Neural cell (in vitro differentiated cells): ENCODE results near the gene RAB42. TPM values are rescaled to one million over a fixed set of nuclear protein-coding genes. Genes with fewer than 3 reads are reported as not detected.
"Not testable (repeated sequence)": the region's sequence is repeated elsewhere in the genome, so short reads cannot be mapped to it uniquely, and the experiment has no call there.

ENCODE experiments used
- H2AFZ ChIP-seq: fragments of 200-600, 300-800 bp; sonication (generic), shearing (Covaris generic); 2 replicates; pipeline ENCODE4 v1.6.0; 2014; ENCODE audit warnings: low read depth, mild to moderate bottlenecking, antibody characterized with exemption, low read length, moderate library complexity
- H3F3A ChIP-seq: fragments of 200-600 bp; shearing (Covaris generic); 2 replicates; pipeline ENCODE4 v1.6.1; 2016; ENCODE audit warnings: mild to moderate bottlenecking, moderate library complexity, mixed read lengths, antibody characterized with exemption, low read length; ENCODE audit not compliant: insufficient read depth, poor library complexity, severe bottlenecking
- H3K27ac ChIP-seq: fragments of 200-600, 300-800 bp; sonication (generic), shearing (Covaris generic); 2 replicates; pipeline ENCODE4 v1.5.1; 2014; ENCODE audit warnings: mild to moderate bottlenecking, low read length, moderate library complexity
- H3K27me3 ChIP-seq: fragments of 300-800, 200-600 bp; sonication (generic), shearing (Covaris generic); 2 replicates; pipeline ENCODE4 v1.6.0; 2014; ENCODE audit warnings: mild to moderate bottlenecking, low read depth, low read length, moderate library complexity; ENCODE audit not compliant: insufficient read depth
- H3K36me3 ChIP-seq: fragments of 300-800, 200-600 bp; sonication (generic), shearing (Covaris generic); 2 replicates; pipeline ENCODE4 v1.5.1; 2014; ENCODE audit warnings: mild to moderate bottlenecking, antibody characterized with exemption, low read length, moderate library complexity; ENCODE audit not compliant: insufficient read depth
- H3K4me2 ChIP-seq: fragments of 300-800, 200-600 bp; sonication (generic), shearing (Covaris generic); 2 replicates; pipeline ENCODE4 v1.6.0; 2014; ENCODE audit warnings: mild to moderate bottlenecking, low read length
- H3K4me3 ChIP-seq: fragments of 300-800, 200-600 bp; sonication (generic), shearing (Covaris generic); 2 replicates; pipeline ENCODE4 v1.5.1; 2014; ENCODE audit warnings: mild to moderate bottlenecking, low read length, moderate library complexity
- H3K79me2 ChIP-seq: fragments of 200-600 bp; shearing (Covaris generic); replicated peaks from 2 replicates; pipeline ENCODE4 v1.6.0; 2014; ENCODE audit warnings: mild to moderate bottlenecking, low read length, moderate library complexity; ENCODE audit not compliant: insufficient read depth
- H3K9ac ChIP-seq: fragments of 300-800, 200-600 bp; sonication (generic), shearing (Covaris generic); 2 replicates; pipeline ENCODE4 v1.6.1; 2016; ENCODE audit warnings: mild to moderate bottlenecking, low read length, mixed read lengths
- H3K9me2 ChIP-seq: fragments of 200-600 bp; shearing (Covaris generic); 2 replicates; pipeline ENCODE4 v1.6.1; 2016; ENCODE audit warnings: mild to moderate bottlenecking, low read length, mixed read lengths; ENCODE audit not compliant: insufficient read depth
- H3K9me3 ChIP-seq: fragments of 200-600, 300-800 bp; sonication (generic), shearing (Covaris generic); 2 replicates; pipeline ENCODE4 v1.6.1; 2016; ENCODE audit warnings: mild to moderate bottlenecking, mixed run types, low read length, moderate library complexity, mixed read lengths
- H4K20me1 ChIP-seq: fragments of 200-600 bp; shearing (Covaris generic); 2 replicates; pipeline ENCODE4 v1.6.1; 2016; ENCODE audit warnings: mild to moderate bottlenecking, mixed run types; ENCODE audit not compliant: insufficient read depth
- EP300 ChIP-seq: fragments of 450-650 bp; conservative IDR thresholded peaks from 2 replicates; pipeline ENCODE4 v1.6.1; 2014; ENCODE audit warnings: antibody characterized with exemption, mild to moderate bottlenecking, moderate library complexity; ENCODE audit not compliant: poor library complexity, severe bottlenecking
- EZH2 ChIP-seq: fragments of 200-600, 300-800 bp; shearing (Covaris generic), sonication (generic); IDR thresholded peaks from 2 replicates; pipeline ENCODE4 v1.6.1; 2014; ENCODE audit warnings: antibody characterized with exemption, low read length, borderline replicate concordance, mild to moderate bottlenecking; ENCODE audit not compliant: insufficient read depth, poor library complexity, severe bottlenecking
- MXI1 ChIP-seq: fragments of 450-650 bp; conservative IDR thresholded peaks from 2 replicates; pipeline ENCODE4 v1.6.1; 2014; ENCODE audit warnings: antibody characterized with exemption, mild to moderate bottlenecking; ENCODE audit not compliant: poor library complexity, severe bottlenecking
- POLR2AphosphoS5 ChIP-seq: IDR thresholded peaks from 2 replicates; pipeline ENCODE4 v1.6.1; 2012
- RAD21 ChIP-seq: fragments of 450-650 bp; conservative IDR thresholded peaks from 2 replicates; pipeline ENCODE4 v1.6.1; 2014; ENCODE audit warnings: antibody characterized with exemption, mild to moderate bottlenecking, moderate library complexity
- SMC3 ChIP-seq: fragments of 450-650 bp; conservative IDR thresholded peaks from 2 replicates; pipeline ENCODE4 v1.6.1; 2014; ENCODE audit warnings: antibody characterized with exemption, mild to moderate bottlenecking, moderate library complexity; ENCODE audit not compliant: poor library complexity
- TAF1 ChIP-seq: IDR thresholded peaks from 2 replicates; pipeline ENCODE4 v1.6.1; 2012; ENCODE audit warnings: low read depth
- polyA plus RNA-seq: library from polyadenylated mRNA; depleted of rRNA; stranded (reverse); fragments of >200 nt; gene quantifications from 2 replicates; pipeline ENCODE4 v1.2.3, GENCODE V29; 2014
- TF ChIP-seq, protein P1 (sequence below): fragments of 450-650 bp; IDR thresholded peaks from 2 replicates; pipeline ENCODE4 v1.5.1; 2014; ENCODE audit warnings: antibody characterized with exemption, mild to moderate bottlenecking, moderate library complexity; ENCODE audit not compliant: poor library complexity, severe bottlenecking
- TF ChIP-seq, protein P2 (sequence below): IDR thresholded peaks from 2 replicates; pipeline ENCODE4 v1.6.1; 2012; ENCODE audit warnings: borderline replicate concordance

The RAB42 gene
- polyA plus RNA-seq, 1 donor from 2014 or later: not detected

DNA sequence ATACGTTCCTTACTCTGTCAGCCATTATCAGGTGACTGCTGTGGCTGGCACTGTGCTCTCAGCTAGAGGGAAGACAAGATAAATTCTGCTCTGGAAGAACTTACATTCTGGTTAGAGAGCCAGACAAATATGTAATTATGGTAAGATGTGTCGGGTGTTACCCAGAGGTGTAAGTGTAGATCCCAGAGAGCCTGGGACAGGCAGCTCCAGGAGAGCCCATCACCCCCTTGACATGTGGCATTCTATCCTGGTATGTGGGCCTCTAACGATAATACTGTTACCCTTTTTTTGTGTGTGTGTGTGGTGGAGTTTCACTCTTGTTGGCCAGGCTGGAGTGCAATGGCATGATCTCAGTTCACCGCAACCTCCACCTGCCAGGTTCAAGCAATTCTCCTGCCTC is 20.2 kb upstream of the RAB42 start:
- Histone ChIP-seq H3K36me3 (no peaks in the 10 kb centered on the region), H3F3A (no peaks in the 10 kb centered on the region), H4K20me1 (no peaks in the 10 kb centered on the region)

DNA sequence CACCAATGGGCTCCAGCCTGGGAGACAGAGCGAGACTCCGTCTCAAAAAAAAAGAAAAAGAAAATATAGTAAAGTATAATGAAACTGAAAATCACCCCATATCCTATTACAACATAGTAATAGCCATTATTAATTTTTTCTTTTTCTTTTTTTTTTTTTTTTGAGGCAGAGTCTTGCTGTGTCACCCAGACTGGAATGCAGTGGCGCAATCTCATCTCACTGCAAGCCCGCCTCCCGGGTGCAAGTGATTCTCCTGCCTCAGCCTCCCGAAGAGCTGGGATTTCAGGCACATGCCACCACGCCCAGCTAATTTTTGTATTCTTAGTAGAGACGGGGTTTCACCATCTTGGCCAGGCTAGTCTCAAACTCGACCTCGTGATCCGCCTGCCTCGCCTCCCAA is 19.2 kb upstream of the RAB42 start:
- H2AFZ ChIP-seq, H4K20me1 ChIP-seq, H3K36me3 ChIP-seq, H3K27ac ChIP-seq, H3K79me2 ChIP-seq, H3K9me3 ChIP-seq, H3K4me2 ChIP-seq, H3K27me3 ChIP-seq, H3K9me2 ChIP-seq, H3K4me3 ChIP-seq, H3K9ac ChIP-seq, H3F3A ChIP-seq: not testable (repeated sequence)

More for the DNA sequence above, 20.2 kb upstream of the RAB42 start:
- Histone ChIP-seq H3K27me3 (no peaks in the 10 kb centered on the region), H3K9ac (no peak overlapping the region), H3K4me2 (no peak overlapping the region), H3K4me3 (no peak overlapping the region), H2AFZ (no peak overlapping the region), H3K79me2 (no peaks in the 10 kb centered on the region), H3K9me3 (no peaks in the 10 kb centered on the region), H3K27ac (no peak overlapping the region), H3K9me2 (no peaks in the 10 kb centered on the region)
- TF ChIP-seq EZH2: no peak

DNA sequence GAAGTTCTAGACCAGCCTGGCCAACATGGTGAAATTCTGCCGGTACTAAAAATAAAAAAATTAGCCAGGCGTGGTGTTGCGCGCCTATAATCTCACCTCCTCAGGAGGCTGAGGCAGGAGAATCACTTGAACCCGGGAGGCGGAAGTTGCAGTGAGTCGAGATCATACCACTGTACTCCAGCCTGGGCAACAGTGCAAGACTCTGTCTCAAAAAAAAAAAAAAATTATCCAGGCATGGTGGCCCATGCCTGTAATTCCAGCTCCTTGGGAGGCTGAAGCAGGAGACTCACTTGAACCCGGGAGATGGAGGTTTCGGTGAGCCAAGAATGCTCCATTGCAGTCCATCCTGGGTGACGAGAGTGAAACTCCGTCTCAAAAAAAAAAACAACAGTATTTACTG is 18.5 kb upstream of the RAB42 start:
- Histone ChIP-seq H3K9ac (no peak overlapping the region), H4K20me1 (no peaks in the 10 kb centered on the region), H3K79me2 (no peaks in the 10 kb centered on the region), H3K9me3 (no peaks in the 10 kb centered on the region), H2AFZ (no peak overlapping the region), H3K27ac (no peak overlapping the region), H3F3A (no peaks in the 10 kb centered on the region), H3K27me3 (no peaks in the 10 kb centered on the region), H3K36me3 (no peaks in the 10 kb centered on the region), H3K4me3 (no peak overlapping the region), H3K4me2 (no peak overlapping the region), H3K9me2 (no peaks in the 10 kb centered on the region)
- TF ChIP-seq, protein P1, sequence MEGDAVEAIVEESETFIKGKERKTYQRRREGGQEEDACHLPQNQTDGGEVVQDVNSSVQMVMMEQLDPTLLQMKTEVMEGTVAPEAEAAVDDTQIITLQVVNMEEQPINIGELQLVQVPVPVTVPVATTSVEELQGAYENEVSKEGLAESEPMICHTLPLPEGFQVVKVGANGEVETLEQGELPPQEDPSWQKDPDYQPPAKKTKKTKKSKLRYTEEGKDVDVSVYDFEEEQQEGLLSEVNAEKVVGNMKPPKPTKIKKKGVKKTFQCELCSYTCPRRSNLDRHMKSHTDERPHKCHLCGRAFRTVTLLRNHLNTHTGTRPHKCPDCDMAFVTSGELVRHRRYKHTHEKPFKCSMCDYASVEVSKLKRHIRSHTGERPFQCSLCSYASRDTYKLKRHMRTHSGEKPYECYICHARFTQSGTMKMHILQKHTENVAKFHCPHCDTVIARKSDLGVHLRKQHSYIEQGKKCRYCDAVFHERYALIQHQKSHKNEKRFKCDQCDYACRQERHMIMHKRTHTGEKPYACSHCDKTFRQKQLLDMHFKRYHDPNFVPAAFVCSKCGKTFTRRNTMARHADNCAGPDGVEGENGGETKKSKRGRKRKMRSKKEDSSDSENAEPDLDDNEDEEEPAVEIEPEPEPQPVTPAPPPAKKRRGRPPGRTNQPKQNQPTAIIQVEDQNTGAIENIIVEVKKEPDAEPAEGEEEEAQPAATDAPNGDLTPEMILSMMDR: no peak
- TF ChIP-seq SMC3: no peak
- TF ChIP-seq POLR2AphosphoS5: no peak
- no peak for TF ChIP-seq TAF1
- no peak for TF ChIP-seq EZH2
- no peak for TF ChIP-seq RAD21
- no peak for TF ChIP-seq MXI1
- TF ChIP-seq EP300: no peak
- TF ChIP-seq, protein P2, sequence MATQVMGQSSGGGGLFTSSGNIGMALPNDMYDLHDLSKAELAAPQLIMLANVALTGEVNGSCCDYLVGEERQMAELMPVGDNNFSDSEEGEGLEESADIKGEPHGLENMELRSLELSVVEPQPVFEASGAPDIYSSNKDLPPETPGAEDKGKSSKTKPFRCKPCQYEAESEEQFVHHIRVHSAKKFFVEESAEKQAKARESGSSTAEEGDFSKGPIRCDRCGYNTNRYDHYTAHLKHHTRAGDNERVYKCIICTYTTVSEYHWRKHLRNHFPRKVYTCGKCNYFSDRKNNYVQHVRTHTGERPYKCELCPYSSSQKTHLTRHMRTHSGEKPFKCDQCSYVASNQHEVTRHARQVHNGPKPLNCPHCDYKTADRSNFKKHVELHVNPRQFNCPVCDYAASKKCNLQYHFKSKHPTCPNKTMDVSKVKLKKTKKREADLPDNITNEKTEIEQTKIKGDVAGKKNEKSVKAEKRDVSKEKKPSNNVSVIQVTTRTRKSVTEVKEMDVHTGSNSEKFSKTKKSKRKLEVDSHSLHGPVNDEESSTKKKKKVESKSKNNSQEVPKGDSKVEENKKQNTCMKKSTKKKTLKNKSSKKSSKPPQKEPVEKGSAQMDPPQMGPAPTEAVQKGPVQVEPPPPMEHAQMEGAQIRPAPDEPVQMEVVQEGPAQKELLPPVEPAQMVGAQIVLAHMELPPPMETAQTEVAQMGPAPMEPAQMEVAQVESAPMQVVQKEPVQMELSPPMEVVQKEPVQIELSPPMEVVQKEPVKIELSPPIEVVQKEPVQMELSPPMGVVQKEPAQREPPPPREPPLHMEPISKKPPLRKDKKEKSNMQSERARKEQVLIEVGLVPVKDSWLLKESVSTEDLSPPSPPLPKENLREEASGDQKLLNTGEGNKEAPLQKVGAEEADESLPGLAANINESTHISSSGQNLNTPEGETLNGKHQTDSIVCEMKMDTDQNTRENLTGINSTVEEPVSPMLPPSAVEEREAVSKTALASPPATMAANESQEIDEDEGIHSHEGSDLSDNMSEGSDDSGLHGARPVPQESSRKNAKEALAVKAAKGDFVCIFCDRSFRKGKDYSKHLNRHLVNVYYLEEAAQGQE: no peak
